G401 (cell line): Measurements from ENCODE around the gene NEO1. TPM values are rescaled to one million over a fixed set of nuclear protein-coding genes. Genes with fewer than 3 reads are reported as not detected.

ENCODE experiments used
- DNase-seq: peaks from one replicate; pipeline ENCODE4 v3.0.0-alpha.2; 2015; ENCODE audit warnings: low spot score
- in situ Hi-C: cut with HindIII; loops from 2 replicates; pipeline ENCODE4 v1.10.0; 2016; ENCODE audit warnings: low sequenced_read_pairs, mixed read lengths
- total RNA-seq: library from RNA; depleted of rRNA; stranded (reverse); fragments of >200 nt; shearing (Covaris generic); gene quantifications from 2 replicates; pipeline ENCODE4 v1.2.3, GENCODE V29; 2014

Gene NEO1
- total RNA-seq, 1 experiment from 2014 or later: 0.81 TPM

DNA sequence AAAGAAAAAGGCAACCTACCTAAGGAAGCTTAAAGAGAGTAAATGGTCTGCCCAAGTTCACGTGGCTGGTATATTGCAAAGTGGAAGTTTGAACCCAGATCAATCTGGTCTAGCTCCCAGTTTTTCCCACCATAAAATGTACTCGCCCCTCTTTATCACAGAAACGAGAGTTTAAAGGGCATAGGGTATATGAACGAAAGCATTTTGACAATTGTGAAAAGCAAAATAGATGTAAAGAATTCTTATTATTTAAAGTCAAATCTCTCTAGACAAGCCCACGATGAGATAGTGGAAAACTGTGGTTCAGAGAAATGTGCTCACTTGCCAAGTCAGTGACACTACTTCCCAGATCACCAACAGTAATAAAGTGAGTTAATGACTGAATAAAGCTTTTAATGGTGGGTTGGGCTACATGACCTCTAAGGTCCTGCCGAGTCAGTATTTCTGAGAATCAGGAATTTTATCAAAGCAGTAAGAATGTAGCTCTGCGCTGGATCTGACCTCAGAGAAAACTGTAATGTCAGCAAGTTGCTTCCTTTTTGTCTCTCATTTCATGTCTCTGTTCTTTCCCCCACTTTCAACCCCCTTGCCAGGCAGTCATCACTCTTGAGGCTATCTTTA is 23.3 kb upstream of the NEO1 start:
- no peak for DNase-seq
- in situ Hi-C loops: no loop called here

GRCh38 chr15:73030122-73030679 is 22.1 kb upstream of the NEO1 start:
- in situ Hi-C loops: no loop called here
- DNase-seq: no peak

DNA sequence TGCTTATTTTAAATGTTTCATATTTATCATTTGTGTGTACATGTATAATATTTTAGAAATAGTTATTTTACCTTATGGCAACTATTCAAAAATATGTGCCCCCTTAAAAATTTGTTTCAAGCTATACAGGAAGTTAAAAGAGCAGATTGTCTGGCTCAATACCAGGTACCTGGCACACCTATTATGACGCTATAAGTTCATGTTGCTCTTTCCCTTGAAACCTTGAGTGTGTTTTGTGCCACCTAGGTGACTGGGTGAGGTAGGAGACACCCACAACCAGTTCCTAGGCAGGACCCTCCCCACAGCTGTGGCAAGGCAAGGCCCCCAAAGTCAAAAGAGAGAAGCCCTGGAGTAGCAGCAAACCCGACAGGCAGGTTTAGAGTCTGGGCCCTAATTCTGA is 20.6 kb upstream of the NEO1 start:
- no peak for DNase-seq
- in situ Hi-C loops: no loop called here

DNA sequence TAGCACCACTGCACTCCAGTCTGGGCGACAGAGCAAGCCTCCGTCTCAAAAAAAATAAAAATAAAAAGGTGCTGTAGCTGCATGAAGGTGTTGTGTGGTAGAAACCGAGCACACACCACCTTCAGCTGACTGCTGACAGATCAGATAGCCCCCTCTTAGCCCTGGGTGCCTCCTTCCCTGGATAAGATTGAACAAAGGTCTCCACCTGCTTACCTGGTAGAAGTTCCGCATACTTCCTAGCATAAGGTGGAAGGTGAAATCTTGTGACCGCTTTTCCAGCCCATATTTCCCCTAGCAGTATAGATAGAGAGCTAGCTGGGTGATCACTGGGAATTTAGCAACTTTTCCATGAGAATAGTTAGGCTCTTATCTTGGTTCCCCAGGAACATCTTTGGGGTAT is 18.7 kb upstream of the NEO1 start:
- in situ Hi-C loops: no loop called here

GRCh38 chr15:73034221-73034620 is 18.0 kb upstream of the NEO1 start:
- in situ Hi-C loops: no loop called here
- peak; percentile 77 for DNase-seq

More for the DNA sequence above, 18.7 kb upstream of the NEO1 start:
- DNase-seq: no peak

DNA sequence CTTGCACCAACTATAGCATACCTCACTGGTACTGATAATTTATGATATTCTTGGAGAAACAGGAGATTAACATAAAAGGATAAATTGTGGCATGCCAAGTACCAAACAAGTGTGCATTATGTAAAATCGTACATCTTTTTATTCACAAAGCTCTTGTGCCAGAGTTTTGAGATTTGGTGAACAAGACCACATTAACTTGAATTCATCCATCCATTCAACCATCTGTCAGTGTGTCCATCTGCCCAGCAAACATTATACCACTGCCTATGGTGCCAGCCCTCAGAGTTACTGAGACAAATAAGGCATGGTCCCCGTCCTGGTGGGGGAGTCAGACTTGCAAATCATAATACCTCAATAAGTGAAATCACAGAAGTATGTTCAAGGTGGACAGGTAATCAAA is 17.0 kb upstream of the NEO1 start:
- peak; percentile 39 for DNase-seq
- in situ Hi-C loops: no loop called here

DNA sequence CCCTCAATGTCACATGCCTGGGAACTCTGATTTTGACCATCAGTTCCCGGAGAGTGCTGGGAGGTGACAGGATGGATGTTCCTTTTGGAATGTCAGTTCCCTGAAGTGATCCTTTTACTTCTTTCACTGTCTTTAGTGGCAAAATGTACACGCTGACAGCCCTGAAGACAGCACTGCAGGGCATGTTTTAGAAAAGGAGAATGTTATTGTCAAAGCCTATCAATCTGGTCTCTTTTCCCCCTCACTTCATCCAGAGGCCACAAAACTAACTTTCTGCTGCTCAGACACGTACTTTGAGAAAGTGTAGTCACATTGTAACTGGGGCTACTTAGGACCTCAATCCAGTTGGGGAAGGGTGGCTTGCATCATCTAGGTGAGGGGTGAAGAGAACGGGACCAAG is 14.0 kb upstream of the NEO1 start:
- in situ Hi-C loops: no loop called here
- no peak for DNase-seq

GRCh38 chr15:73046073-73046472 is 6.2 kb upstream of the NEO1 start:
- DNase-seq: no peak
- in situ Hi-C loops: no loop called here

- in situ Hi-C loops: no loop called here
- DNase-seq: no peak
These were observed 4.4 kb upstream of the NEO1 start for GRCh38 chr15:73047882-73048281.

- DNase-seq: no peak
- in situ Hi-C loops: no loop called here
These were observed 3.5 kb upstream of the NEO1 start for GRCh38 chr15:73048624-73049295.

DNA sequence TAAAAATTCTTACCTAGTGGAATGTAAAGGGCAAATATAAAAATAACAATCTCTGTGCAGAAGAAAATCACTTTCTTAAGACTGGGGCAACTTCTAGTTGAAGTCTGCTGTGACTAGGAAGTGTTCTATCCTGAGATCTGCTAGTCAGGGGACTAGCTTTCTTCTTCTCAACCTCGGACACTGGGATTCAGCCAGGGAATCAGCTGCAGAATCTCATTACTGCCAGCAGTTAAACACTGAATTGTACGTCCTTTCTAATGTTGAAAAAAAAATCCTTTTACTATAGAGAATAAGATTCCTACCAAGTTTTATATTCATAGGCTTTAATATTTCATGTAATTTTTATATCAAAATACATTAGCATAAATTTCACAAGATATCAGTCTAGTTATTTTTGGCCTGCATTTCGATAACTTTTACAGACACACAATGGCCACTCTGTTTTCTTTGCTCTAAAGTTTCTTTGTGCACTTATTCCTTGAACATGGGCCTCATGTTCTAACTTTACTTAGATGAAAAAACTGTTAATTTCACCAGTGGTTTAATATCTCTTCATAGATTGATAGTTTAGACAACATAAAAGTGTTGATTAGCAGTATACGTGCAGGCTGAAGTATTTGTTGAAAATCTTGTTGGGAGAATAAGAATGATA is 2.6 kb upstream of the NEO1 start:
- in situ Hi-C loops: no loop called here
- no peak for DNase-seq

GRCh38 chr15:73050561-73051295 is 1.5 kb upstream of the NEO1 start:
- no peak for DNase-seq
- in situ Hi-C loops: no loop called here

- in situ Hi-C loops: no loop called here
- DNase-seq: peak; percentile 66
These were observed 864 bp upstream of the NEO1 start for GRCh38 chr15:73051391-73051806.

DNA sequence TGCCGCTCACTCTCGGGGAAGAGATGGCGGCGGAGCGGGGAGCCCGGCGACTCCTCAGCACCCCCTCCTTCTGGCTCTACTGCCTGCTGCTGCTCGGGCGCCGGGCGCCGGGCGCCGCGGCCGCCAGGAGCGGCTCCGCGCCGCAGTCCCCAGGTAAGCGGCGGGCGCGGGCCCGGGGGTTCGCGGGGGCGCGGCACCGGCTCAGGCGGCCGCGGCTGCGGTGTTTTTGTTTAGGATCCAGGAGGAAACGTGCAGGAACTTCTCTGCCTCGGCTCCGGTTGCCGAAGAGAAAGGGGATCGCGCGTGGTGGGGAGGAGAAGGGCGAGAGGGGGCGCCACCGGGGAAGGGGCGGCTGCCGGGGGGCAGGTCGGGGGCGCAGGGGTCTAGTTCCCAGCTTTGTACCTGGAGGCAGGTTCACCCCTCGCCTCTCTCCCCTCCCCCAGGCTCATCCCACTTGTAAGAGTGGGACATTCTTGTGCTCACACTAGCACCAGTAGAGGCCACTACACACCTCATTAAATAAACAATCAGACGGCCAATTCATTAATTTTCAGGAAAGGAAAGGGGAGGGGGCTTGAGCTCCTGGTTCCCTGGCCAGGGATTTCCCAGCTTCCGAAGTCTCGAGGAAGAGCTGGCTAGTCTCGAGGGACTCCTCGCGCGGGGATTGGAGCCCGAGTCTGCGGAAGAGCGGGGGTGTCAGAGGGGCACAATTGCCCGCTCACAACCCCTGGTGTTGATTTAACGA is 562 bp downstream of the NEO1 start:
- in situ Hi-C loops: no loop called here

DNA sequence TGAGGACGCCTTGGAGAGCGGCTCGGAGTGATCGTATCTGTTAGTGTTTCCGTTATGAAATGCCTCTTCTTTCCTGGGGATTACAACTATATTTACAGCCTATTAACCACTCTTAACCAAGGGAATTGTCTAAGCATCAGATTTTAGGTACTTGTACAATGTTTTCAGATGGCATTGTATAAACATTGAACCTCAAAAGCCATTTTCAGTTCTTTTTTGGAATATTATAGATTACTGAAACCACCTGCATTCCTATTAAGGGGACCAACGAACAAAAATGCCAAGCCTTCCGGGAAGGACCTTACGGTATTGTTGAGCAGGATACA is 1.1 kb downstream of the NEO1 start:
- DNase-seq: no peak
- in situ Hi-C loops: no loop called here

More for the DNA sequence above, 562 bp downstream of the NEO1 start:
- DNase-seq: peak; percentile 71

DNA sequence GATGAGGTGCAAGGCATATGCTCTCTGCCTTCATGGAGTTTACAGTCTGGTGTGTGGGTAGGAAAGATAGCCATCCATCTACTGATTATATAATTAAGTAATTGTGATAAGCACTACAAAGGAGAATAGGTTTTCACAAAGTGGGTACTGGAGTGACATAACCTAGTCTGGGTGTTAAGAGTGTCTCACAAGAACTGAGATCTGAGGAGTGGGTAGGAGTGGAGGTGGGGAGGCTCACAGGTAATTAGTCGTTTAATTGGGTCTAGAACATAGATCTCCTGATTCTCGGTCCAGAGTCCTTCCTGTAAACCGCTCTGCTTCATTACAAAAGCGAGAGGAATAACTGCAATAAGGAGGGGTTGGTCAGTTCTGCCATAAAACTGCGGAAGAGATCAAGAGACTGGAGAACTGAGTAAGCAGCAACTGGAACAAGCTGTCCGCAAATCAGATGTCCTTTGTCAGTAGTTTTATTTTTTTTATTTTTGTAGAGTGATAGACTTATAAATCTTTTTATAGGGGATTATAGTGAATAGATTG is 2.2 kb downstream of the NEO1 start:
- in situ Hi-C loops: no loop called here

DNA sequence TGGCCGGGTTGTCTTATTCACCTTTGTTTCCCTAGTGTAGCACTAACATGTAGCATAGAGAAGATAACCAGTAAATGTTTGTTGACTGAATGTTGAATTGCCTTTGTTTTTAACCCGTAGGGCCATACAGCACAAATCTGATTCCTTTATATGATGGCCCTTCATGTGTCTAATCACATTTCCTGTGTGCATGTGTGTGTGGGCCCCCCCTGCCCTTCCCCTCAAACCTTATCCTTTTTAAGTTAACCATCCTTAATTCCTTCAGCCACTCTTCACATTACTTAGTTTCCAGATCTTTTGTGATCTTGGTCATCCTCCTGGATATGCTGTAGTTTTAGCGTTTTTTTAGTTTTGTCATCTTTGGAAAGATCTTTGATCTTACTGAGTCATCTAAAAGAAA is 4.2 kb downstream of the NEO1 start:
- in situ Hi-C loops: no loop called here
- no peak for DNase-seq

More for the DNA sequence above, 2.2 kb downstream of the NEO1 start:
- no peak for DNase-seq

- in situ Hi-C loops: no loop called here
- no peak for DNase-seq
These were observed 6.2 kb downstream of the NEO1 start for GRCh38 chr15:73058437-73058836.

GRCh38 chr15:73065114-73065513 is 12.9 kb downstream of the NEO1 start:
- in situ Hi-C loops: no loop called here
- no peak for DNase-seq
